ENCODE data around the gene LAPTM5. TPM values are rescaled to one million over a fixed set of nuclear protein-coding genes. Genes with fewer than 3 reads are reported as not detected.
A peak's percentile ranks its signal among the peaks of the same experiment; 100 is the strongest.

LAPTM5 gene
- total RNA-seq, 1 donor from 2014 or later, result 424 TPM

- intact Hi-C loops (cut with DNase I), result no loop called here
Measured at GRCh38 chr1:30788580-30789387, 31.2 kb upstream of the LAPTM5 start.

DNA sequence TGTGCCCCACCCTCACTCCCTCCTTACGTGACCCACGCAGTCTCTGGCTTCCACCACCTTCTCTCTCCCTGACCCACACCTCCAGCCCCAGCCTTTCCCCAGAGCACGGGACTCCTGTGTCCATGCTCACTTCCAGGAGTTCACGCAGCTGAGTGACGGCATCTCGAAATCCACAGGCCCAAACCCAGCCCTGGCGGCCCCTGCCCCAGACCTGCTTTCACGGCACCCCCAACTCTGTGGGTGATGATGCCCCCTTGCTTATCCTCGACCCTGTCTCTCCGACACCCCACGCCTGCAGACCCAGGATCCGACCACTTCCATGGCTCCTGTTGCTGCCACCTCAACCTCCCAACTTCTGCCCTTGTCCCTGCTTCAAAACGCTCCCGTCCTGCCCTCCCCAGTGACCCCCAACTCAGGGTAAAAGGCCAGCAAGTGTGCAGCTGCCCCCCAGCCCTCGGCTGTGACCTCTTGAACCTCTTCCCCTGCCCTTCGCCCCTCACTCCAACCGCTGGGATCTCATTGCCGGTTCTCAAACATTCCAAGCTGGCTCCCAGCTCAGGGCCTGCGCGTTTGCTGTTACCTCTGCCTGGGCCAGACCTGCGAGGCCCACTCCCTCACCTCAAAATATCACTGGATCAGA is 30.4 kb upstream of the LAPTM5 start:
- Histone ChIP-seq H3K9me3 (no peaks in the 10 kb centered on the region), H3K4me1 (peaks cover 12% of the 10 kb centered on the region), H3K27ac (no peak overlapping the region), H3K36me3 (no peaks in the 10 kb centered on the region), H3K4me3 (no peak overlapping the region), H3K27me3 (no peaks in the 10 kb centered on the region)
- no peak for TF ChIP-seq CTCF (IDR thresholded peaks at IDR 0.05)
- no peak for ATAC-seq
- no peak for DNase-seq
- intact Hi-C loops (cut with DNase I), result no loop called here

More at GRCh38 chr1:30788580-30789387, 31.2 kb upstream of the LAPTM5 start:
- ATAC-seq (no peak), DNase-seq (no peak)
- Histone ChIP-seq H3K9me3 (no peaks in the 10 kb centered on the region), H3K4me1 (peaks cover 7% of the 10 kb centered on the region), H3K27ac (no peak overlapping the region), H3K27me3 (no peaks in the 10 kb centered on the region), H3K36me3 (no peaks in the 10 kb centered on the region), H3K4me3 (no peak overlapping the region)
- TF ChIP-seq CTCF (IDR thresholded peaks at IDR 0.05), result no peak

DNA sequence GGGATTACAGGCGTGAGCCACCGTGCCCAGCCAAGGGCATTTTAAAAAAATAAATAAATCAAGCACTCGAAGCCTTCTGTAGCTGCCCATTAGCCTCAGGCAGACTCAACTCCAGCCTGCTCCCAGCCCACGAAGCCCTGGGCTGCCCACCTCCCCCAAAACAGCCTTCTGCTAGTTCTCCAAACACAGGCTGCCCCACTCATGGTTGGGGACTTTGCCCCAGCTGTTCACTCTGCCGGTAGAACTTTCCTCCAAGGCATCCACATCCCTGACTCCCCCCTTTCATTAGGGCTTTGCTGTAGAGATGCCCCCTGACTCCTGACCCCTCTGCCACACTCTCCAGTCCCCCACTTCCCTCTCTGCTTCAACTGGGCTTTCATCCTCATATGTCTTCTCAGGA is 29.7 kb upstream of the LAPTM5 start:
- peaks cover 18% of the 10 kb centered on the region for H3K4me1 ChIP-seq
- no peak overlapping the region for H3K27ac ChIP-seq
- no peak for ATAC-seq
- no peaks in the 10 kb centered on the region for H3K9me3 ChIP-seq
- no peak overlapping the region for H3K4me3 ChIP-seq
- no peaks in the 10 kb centered on the region for H3K27me3 ChIP-seq
- TF ChIP-seq CTCF (IDR thresholded peaks at IDR 0.05), result no peak
- no peak for DNase-seq
- H3K36me3 ChIP-seq, result no peaks in the 10 kb centered on the region
- intact Hi-C loops (cut with DNase I), result no loop called here

GRCh38 chr1:30786264-30786991 is 28.9 kb upstream of the LAPTM5 start:
- DNase-seq (no peak), ATAC-seq (no peak)
- Histone ChIP-seq H3K9me3 (no peaks in the 10 kb centered on the region), H3K27ac (peak overlapping the region; percentile 24), H3K4me3 (no peak overlapping the region), H3K36me3 (no peaks in the 10 kb centered on the region), H3K4me1 (peaks cover 18% of the 10 kb centered on the region), H3K27me3 (no peaks in the 10 kb centered on the region)
- TF ChIP-seq CTCF (IDR thresholded peaks at IDR 0.05), result no peak
- intact Hi-C loops (cut with DNase I), result no loop called here

GRCh38 chr1:30785714-30786113 is 28.1 kb upstream of the LAPTM5 start:
- H3K27me3 ChIP-seq, result no peaks in the 10 kb centered on the region
- no peaks in the 10 kb centered on the region for H3K36me3 ChIP-seq
- peaks cover 18% of the 10 kb centered on the region for H3K4me1 ChIP-seq
- H3K27ac ChIP-seq, result no peak overlapping the region
- intact Hi-C loops (cut with DNase I), result no loop called here
- ATAC-seq, result no peak
- no peak for TF ChIP-seq CTCF (IDR thresholded peaks at IDR 0.05)
- H3K4me3 ChIP-seq, result no peak overlapping the region
- DNase-seq, result no peak
- no peaks in the 10 kb centered on the region for H3K9me3 ChIP-seq
